Activated effector memory CD4-positive, alpha-beta T cell treated with Interleukin-2 at 50 U/mL for 16 hours (primary cell): Measurements from ENCODE around the gene REV3L.
"Not testable (repeated sequence)": the region's sequence is repeated elsewhere in the genome, so short reads cannot be mapped to it uniquely, and the experiment has no call there.

ENCODE experiments used
- DNase-seq: peaks from one replicate; pipeline ENCODE4 v3.0.0-alpha.2; 2020

The REV3L gene

DNA sequence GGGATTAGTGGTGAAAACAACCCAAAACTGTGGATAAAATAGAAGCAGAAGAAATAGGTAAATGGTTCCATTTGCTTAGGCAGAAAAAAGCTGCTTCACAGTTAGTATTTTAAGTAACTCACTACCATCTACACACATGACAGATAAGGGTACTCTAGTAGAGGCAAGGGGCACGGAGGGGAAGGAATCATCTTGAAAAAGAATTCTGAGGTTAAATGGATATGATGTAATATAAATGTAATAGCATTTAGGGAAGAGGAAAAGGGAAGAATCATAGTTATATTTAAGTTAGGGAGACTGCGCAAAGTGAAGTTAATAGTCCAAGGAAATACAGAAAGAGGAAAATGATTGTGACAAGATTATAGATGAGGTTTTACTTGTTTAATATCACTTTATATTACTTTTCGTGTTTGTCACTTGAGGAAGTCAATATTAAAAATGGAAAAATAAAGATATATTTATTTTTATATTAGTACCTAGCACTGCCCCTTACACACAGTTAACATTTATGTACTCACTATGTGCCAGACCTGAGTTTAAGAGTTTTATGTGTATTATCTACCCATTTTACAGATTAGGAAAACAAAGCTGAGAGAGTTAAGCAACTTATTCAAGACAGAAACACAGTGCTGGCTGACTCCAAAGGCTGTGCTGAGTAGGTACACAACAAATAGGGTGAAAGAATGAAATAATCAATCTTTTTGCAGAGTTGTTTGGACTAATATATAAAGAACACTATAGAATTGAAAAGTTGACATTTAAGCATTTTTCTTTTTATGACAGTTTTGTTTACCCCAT, 128.1 kb downstream of the REV3L start:
- DNase-seq: no peak

DNA sequence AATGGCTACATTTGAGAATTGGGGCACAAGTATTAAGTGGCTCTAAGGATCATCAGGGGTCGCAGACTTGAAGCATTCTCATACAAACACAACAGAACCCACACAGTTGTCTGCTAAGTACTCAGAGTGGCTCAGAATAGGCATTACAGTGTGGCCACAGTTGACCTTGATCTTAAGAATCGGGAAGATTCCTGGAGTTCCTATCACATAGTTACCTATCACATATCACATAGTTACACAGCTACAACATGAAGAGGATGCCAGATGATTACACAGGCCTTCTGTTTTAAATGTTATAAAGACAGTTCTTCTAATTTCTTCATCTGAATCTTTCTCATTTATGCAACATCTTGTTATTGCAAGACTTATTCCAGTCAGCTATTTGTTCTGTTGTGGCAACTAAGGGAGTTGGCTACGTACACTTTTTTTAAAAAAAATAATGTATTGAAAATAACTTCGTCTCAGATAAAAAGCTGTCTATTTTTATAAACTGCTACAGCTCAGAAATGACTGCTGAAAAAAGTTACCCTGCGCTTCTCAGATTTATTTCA, 129.0 kb downstream of the REV3L start:
- DNase-seq: no peak

DNA sequence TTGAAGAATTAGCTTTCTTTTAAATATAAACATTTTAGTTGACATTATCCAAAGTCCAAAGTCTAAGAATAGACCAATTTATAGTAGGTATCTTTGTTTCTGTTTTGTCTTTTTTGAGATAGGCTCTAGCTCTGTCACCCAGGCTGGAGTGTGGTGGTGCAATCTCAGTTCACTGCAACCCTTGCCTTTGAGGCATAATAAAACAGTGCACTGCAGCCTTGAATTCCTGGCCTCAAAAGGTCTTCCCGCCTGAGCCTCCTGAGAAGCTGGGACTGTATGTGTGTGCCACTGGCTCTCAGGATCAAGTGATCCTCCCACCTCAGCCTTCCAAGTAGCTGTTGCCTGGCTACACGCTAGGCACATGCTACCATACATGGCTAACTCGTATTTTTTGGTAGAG, 135.4 kb downstream of the REV3L start:
- no peak for DNase-seq

DNA sequence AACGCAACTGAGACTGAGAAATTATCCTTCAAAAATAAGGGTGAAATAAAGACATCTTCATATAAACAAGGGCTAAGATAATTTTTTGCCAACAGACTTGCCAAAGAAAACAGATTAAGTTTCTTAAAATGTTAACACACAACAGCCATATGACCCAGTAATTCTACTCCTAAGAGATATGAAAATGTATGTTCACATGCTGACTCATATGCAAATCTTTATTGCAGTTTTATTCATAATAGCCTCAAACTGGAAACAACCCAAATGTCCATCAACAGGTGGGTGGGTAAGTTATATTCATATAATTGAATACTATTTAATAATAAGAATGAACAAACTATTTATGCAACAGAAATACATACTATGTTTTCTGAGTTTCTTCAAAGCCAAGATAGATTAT, 140.1 kb downstream of the REV3L start:
- no peak for DNase-seq

DNA sequence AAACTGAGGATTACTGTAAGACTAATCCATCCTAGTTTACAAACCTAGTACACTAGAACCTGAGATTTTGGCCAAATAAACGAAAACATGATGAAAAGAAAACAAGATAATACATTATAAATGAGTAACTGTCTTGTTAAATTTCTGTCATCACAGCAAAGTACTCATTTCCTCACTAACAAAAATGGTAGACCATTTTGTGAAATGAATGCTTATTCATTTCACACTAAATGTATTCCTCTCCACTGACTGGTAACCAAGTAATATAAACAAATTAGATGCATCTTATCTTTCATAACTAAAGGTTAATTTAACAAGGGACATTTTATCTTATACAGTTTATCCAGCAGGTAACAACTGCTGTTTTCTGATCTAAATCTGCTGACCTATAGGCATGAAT, 143.7 kb downstream of the REV3L start:
- DNase-seq: no peak

DNA sequence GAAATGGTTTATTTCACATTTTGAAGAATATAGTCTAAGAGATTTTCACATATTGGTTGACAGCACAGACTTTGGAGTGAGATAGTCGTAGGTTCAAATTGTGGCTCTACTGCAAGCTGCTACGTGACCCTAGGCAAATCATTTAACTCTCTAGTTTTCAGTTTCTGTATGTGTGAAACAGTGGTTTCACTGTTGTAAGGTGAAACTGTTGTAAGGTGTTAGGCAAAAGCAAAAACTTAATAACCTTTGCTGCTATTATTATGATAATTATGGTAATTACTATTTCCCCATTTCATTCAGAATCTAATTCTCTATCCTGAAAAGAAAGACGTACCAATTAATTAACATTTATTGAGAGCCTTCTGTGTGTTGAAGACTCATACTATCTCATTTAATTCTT, 144.2 kb downstream of the REV3L start:
- no peak for DNase-seq

DNA sequence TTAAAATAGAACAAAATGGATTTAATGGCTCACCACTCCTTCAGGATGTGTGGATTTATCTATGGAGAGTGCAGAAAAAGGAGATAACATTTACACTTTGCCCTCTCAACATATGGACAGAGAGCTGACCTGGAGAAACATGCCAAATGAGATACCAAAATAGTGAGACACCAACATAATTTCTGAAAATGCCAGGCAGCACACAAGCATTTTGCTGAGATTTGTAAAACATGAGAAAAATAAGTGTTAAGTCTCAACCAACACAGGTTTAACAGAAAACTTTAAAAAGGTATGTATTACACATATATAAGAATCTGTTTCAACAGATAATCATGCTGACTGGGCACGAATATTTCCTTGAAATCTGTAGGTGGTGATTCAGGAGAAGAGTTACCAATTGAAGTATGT, 145.2 kb downstream of the REV3L start:
- no peak for DNase-seq

DNA sequence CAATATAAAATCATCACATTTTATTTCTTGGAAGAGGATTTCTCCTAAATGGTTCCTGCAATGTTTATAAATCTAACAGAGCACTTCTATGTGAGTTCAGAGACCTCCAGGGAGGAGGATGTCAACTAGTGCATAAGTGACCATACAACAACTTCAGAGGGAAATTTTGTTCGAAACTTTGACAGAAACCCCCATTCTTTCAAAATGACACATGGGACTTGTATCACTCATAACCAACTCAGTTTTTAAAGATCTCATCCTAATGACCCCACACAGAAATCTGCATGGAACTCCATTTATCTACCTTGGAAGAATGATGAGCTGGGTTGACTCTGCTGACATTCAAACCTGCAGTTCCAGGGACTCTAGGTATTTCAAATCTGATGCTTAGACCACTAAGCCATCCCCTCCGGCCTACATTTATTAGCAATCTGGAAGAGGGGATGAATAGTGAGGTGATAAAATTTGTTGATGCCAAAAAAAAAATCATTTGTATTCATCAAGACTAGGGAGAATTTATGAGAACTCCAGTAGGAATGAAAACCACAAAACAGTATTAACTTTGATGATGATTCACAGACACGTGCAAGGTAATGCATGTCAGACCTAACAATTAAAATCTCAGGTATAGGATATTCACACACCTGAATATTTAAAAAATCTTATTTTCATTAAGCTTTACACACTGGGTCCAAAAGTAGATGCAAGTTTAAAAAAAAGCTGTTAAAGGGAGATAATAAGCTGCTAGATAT, 153.0 kb downstream of the REV3L start:
- no peak for DNase-seq

DNA sequence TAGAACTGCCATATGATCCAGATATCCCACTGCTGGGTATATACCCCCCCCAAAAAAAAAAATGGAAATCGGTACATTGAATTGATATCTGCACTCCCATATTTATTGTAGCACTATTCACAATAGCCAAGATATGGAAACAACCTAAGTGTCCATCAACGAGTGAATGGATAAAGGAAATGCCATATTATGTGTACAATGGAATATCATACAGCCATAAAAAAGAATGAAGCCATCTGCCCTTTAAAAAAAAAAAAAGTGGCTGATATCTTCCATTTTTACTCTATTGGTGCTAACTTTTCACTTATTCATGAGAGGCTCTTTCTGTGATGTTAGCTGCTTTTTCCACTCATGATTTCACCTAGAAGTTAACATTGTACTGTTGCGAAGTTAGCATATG, 156.5 kb downstream of the REV3L start:
- no peak for DNase-seq

DNA sequence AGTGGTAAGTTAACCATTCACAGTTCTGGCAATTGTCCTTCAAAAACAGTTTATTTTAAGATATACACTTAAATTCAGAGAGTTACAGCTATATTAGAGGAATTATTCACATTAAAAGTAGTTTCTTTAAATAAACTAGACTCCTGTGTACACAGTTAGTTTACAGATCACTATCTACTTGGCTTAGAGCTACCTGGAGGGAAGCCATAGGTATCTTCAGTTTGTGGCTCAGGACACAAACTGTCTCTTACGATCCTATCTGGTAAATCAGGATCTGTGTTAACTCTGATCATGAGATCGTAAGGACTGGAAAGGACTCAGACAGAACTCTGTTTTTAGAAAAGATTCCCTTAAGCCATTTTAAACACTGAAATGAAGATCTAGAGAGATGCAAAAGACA, 160.9 kb downstream of the REV3L start:
- no peak for DNase-seq

DNA sequence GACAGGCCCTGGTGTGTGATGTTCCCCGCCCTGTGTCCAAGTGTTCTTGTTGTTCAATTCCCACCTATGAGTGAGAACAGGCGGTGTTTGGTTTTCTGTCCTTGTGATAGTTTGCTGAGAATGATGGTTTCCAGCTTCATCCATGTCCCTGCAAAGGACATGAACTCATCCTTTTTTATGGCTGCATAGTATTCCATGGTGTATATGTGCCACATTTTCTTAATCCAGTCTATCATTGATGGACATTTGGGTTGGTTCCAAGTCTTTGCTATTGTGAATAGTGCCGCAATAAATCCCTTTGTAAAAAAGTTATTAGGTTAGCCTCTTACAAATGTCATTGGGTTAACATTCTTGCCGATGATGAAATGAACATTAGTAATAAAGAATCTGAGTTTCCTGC, 175.1 kb downstream of the REV3L start:
- DNase-seq: not testable (repeated sequence)

DNA sequence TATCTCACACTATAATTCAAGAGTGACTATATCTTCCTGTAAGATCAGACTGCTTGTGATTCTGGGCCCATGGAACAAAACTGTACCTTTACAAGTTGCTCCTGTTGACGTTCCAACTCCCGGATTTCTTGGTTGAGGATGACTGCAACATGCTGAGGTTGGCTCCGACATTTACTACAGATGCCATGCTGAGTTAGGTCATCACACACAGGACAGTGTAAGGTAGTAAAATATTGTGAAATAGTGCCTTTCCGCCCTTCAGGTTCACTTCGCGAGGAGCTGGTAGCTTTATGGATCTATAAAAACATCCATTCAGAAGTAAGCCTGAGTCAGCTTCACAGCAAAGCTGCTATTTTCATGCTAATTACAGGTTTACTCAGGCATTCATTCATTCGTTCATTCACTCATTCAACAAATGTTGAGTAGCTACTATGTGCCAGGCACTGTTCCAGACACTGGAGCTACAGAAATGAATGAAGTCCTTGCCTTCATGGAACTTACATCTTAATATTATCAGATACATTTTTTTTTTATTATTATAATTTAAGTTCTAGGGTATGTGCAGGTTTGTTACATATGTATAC, 175.7 kb downstream of the REV3L start:
- DNase-seq: no peak

DNA sequence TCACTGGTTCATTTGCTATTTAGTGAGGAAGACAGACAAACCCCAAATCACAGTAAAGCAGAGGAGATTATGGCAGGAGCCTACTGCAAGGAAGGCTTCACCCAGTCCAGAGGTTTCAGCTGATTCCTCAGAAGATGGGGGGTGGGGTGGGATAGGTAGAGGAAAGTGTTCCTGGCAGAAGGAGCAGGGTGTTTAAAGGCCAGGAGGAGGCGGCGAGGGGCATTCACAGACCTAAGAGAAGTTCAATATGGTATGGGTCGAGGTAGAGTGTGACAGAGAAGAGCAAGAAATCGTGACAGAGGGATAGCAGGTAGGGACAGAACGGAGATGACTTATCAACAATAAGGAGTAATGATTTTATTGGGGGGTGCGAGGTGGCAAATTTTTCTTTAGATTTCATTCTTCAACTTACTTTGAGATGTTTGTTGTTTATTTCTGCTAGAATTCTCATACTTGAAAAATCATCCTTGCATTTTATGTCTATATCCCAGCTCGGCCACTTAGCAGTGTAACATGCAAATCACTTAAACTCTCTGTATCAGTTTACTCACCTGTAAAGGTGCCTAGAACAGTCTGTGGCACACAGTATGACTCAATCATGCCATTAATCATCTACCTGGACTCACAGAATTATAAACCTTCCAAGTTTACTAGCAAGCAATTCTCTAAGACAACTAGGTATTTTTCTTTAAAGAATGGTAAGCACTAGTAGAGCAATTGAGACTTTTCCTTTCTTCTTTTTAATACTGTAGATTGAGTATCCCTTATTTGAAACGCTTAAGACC, 176.7 kb downstream of the REV3L start:
- no peak for DNase-seq

DNA sequence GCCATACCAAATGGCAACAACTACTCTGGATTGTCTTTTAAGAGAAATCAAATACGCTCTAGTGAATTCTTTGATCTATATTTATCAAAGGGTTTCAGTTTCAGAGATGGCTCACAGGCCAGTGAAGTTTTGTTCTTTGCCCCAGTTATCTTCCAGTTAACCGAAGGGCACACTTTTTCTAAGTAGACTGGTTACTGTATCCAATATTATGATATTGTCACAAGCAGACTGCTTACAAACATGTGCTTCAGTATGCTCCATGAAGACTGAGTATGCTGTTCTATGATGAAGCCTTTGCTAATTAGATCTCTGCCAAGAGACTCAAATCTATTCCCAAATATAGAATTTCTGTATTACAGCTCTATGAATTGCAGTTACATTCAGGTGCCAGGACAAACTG, 181.1 kb downstream of the REV3L start:
- no peak for DNase-seq

DNA sequence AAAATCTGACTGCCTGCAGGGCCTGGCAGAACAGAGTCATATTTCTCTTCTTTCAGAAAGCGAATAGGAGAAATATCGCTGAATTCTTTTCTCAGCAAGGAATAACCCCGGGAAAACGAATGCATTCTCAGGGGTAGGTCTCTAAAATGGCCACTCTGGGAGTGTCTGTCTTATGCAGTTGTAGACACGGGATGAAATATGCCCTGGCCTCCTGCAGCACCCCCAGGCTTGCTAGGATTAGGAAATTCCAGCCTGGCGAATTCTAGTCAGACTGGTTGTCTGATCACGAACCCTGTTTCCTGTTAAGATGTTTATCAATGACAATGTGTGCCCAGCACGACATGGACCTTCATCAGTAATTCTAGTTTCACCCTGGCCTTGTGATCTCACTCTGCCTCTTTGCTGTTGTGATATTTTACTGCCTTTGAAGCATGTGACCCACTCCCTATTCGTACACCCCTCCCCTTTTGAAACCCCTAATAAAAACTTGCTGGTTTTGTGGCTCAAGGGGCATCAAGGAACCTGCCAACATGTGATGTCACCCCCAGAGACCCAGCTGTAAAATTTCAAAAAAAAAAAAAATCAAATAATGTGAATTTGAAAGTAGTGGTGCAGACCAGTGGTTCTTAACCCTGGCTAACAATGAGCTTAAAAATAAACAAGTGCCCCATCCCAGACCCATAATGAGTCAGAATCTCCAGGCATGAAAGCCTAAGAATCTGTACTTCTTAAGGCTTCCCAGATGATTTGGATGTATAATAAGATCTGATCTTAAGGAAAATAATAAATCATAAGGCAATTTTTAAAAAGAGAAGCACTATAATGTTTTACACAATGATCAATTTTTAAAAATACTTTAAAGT, 181.8 kb downstream of the REV3L start:
- not testable (repeated sequence) for DNase-seq

DNA sequence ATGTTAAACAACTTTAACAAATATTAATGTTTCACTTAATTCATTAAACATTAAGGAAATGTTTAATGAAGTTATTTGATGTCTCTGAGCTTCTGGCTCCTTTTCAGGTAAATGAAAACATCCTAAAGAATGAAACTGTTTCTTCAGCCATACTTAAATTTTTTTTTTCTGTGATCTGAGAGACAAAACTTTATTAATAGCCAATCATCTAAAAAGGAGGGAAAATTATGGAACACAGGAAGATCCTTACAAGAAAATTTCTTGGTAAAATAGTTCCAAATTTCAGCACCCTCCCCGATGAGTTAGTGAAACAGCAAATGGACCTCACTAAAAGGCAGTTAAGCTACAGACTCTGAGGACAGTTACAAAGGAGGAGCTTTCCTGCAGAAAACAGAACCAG, 185.2 kb downstream of the REV3L start:
- DNase-seq: no peak

DNA sequence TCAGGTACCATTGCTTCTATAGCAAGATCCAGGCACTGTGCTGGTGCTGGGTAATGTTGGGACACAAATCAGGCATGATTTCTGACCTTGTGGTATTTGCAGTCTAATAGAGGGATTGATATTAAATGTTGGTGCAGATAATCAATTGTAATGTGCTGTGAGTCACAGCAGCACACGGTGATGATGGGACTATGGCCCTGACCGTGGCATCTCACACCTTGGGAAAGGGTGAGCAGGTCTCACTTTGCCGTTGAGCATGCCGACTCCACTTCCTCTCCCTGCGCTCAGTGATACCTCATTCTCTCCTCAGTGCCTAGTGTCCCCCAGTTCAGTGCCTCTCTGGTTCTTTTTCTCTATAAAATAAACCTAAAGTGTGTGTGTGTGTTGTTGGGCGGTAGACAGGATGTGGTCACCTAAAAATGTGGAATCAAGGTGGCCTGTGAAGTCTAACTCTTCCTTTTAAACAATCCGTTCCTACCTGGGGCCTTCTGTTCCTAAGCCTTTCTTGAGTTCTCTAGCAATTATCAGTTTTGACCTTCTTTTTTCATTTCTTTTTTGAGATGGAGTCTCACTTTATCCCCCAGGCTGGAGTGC, 188.5 kb downstream of the REV3L start:
- DNase-seq: no peak

DNA sequence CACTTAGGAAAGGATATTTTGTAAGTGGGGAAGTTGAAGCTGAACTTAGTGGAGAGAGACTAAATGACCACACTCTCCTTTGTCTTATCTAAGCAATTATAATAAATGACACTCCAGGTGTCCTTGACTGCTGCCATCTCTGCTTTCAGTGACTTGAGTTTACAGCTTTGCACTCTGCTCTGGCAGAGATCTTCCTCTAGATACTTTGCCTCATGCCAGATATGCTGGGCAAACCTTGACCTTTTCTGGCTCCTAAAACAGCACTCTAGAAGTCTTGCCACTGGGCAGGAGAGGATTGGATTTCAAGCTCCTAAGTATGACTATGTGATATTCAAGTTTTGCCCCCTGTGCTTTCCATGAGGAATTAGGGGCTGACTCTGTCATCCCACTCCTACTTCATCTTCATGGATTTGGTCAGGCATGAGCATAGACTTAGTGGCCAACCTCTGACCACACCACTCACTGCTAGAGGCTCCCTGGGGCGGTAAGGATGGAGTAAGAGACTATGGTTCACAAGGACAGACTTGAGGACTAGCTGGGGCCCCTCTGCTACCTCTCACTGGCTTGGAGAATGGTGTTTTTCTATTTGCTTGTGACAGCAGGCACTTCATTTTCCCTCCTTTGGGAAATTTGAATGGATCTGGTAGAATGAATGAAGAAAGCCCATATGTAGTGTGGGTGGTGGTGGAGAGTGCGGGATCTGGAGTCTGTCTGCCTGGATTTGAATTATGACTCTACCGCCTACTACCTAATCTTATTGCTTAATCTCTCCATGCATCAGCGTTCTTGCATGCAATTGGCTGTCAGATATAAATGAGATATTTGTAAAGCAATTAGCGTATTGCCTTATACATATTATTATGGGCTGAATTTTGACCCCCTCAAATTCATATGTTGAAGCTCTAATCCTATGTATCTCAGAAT, 191.4 kb downstream of the REV3L start:
- DNase-seq: no peak

DNA sequence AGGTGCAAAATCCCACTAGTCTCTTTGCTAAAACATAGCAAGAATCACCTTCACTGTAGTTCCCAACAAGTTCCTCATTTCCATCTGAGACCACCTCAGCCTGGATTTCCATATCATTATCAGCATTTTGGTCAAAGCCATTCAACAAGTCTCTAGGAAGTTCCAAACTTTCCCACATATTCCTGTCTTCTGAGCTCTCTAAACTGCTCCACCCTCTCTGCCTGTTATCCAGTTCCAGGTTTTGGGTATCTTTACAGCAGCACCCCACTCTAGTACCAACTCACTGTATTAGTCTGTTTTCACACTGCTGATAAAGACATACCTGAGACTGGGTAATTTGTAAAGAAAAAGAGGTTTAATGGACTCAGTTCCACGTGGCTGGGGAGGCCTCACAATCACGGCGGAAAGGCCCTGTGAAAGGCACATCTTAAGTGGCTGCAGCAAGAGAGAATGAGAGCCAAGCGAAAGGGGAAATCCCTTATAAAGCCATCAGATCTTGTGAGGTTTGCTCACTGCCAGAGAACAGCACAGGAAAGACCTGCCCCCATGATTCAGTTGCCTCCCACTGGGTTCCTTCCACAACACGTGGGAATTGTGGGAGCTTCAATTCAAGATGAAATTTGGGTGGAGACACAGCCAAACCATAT, 192.2 kb downstream of the REV3L start:
- DNase-seq: not testable (repeated sequence)

DNA sequence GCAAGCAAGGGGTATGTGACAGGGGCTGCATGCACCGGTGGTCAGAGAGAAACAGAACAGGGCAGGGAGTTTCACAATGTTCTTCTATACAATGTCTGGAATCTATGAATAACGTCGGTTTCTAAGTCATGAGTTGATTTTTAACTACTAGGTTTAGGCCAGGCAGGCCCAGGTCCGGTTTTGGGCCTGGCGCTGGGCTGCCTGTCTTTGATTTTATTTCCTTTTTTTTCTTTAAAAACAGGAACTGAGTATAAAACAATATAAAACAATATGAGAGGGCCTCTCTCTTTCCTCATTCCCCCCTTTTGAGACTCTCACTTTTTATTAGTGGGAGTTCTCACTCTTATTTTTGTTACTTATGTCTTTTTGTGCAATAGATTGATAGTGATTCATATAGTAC, 198.7 kb downstream of the REV3L start:
- not testable (repeated sequence) for DNase-seq
